Measurements from ENCODE around the gene PTGIR. TPM values are rescaled to one million over a fixed set of nuclear protein-coding genes. Genes with fewer than 3 reads are reported as not detected.
A peak's percentile ranks its signal among the peaks of the same experiment; 100 is the strongest.

Gene PTGIR
- polyA plus RNA-seq, 1 donor (not counting 4 experiments of a cell fraction or from before 2014, with no cell fraction given): not detected

- no peaks in the 10 kb centered on the region for H4K20me1 ChIP-seq (ENCODE audit: control insufficient read depth, extremely low read depth, insufficient read depth, low read length)
- H3K9me1 ChIP-seq (ENCODE audit: control insufficient read depth, extremely low read depth, insufficient read depth, low read length): no peaks in the 10 kb centered on the region
- H3K36me3 ChIP-seq (ENCODE audit: control insufficient read depth in 2 of 2, extremely low read depth in 1 of 2, insufficient read depth in 2 of 2, low read length in 2 of 2): no peaks in the 10 kb centered on the region
- no peak overlapping the region for H2AFZ ChIP-seq (ENCODE audit: control insufficient read depth, low read length)
- H3K4me3 ChIP-seq (ENCODE audit: control insufficient read depth in 2 of 3, extremely low read depth in 1 of 3, insufficient read depth in 2 of 3, low read depth in 1 of 3, low read length in 3 of 3): no peak overlapping the region
- no peaks in the 10 kb centered on the region for H3K9me3 ChIP-seq (ENCODE audit: control insufficient read depth, low read depth, low read length)
- no peak for TF ChIP-seq EZH2 (IDR thresholded peaks at IDR 0.05; ENCODE audit: low read length)
- TF ChIP-seq CTCF (optimal IDR thresholded peaks at IDR 0.05 in 1 of 3, IDR thresholded peaks at IDR 0.05 in 1 of 3, conservative IDR thresholded peaks at IDR 0.05 in 1 of 3; ENCODE audit: extremely low read depth in 1 of 3, insufficient read depth in 2 of 3, low read length in 3 of 3): no peak
- H3K9ac ChIP-seq (ENCODE audit: control insufficient read depth, extremely low read depth, insufficient read depth, low read length): no peak overlapping the region
- dilution Hi-C loops (cut with MboI; ENCODE audit: extremely low pct_ligation_motif_present, low sequenced_read_pairs): no loop called here
- peaks cover 24% of the 10 kb centered on the region for H3K4me1 ChIP-seq (ENCODE audit: control insufficient read depth, extremely low read depth, insufficient read depth, low read length)
- peaks cover 69% of the 10 kb centered on the region for H3K27me3 ChIP-seq (ENCODE audit: control insufficient read depth, extremely low read depth, insufficient read depth, low read length)
- no peaks in the 10 kb centered on the region for H3K79me2 ChIP-seq (ENCODE audit: control insufficient read depth, insufficient read depth, low read length)
- no peak overlapping the region for H3K4me2 ChIP-seq (ENCODE audit: control insufficient read depth, extremely low read depth, insufficient read depth, low read depth, low read length)
- DNase-seq (ENCODE audit: low read depth, low spot score) (no peak), FAIRE-seq (no peak)
- H3K27ac ChIP-seq (ENCODE audit: control insufficient read depth, insufficient read depth, low read length): no peak overlapping the region
Observed at GRCh38 chr19:46637224-46637623, 12.3 kb upstream of the PTGIR start.

DNA sequence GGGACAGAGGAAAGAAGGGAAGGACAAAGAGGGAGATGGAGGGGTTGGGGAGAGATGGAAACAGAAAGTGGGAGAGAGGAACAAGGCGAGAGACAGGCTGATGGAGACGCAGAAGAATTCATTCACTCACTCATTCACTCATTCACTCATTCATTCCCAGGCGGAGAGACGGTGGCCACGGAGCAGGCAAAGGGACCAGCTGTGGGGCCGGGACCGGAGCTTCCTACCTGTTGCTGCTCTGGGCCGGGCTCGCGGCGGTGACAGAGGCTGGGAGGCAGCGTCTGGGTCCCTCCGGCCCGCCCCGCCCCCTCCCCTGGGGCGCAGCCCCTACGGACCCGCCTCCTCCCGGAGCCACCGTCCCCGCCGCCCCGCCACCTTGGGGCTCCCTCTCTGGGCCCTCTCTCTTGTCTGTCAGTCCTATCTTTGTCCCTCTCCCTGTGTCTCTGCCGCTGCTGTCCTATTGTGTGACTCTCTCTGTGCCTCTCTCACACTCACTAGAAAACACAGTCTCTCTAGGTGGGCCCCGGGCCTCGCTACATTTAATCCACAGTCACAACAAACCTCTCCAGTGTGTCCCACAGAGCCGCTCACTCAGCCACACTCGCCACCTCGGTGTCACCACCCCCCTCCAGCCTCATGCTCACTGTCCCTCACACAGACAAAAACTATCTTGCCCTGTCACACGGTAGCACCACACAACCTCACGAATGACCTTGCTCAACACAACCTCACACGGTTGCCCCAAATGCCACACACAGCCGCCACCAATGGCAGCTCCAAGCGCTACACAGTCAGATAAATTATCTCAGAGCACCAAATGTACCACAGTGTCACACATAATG is 11.3 kb upstream of the PTGIR start, which contains the start of gene GNG8:
Gene GNG8, minus strand, starts transcription at position 283 of the 842 bp plus-strand sequence. CDS start 1,520 bp downstream, outside the sequence.
- FAIRE-seq (no peak), DNase-seq (ENCODE audit: low read depth, low spot score) (no peak)
- H4K20me1 ChIP-seq (ENCODE audit: control insufficient read depth, extremely low read depth, insufficient read depth, low read length): no peaks in the 10 kb centered on the region
- H3K79me2 ChIP-seq (ENCODE audit: control insufficient read depth, insufficient read depth, low read length): no peaks in the 10 kb centered on the region
- no peak for TF ChIP-seq CTCF (optimal IDR thresholded peaks at IDR 0.05 in 1 of 3, IDR thresholded peaks at IDR 0.05 in 1 of 3, conservative IDR thresholded peaks at IDR 0.05 in 1 of 3; ENCODE audit: extremely low read depth in 1 of 3, insufficient read depth in 2 of 3, low read length in 3 of 3)
- peak; percentile 50 for TF ChIP-seq EZH2 (IDR thresholded peaks at IDR 0.05; ENCODE audit: low read length)
- H3K9ac ChIP-seq (ENCODE audit: control insufficient read depth, extremely low read depth, insufficient read depth, low read length): no peak within 1 kb of the TSS
- H3K9me1 ChIP-seq (ENCODE audit: control insufficient read depth, extremely low read depth, insufficient read depth, low read length): no peaks in the 10 kb centered on the region
- H3K27ac ChIP-seq (ENCODE audit: control insufficient read depth, insufficient read depth, low read length): no peak within 1 kb of the TSS
- no peak within 1 kb of the TSS for H2AFZ ChIP-seq (ENCODE audit: control insufficient read depth, low read length)
- dilution Hi-C loops (cut with MboI; ENCODE audit: extremely low pct_ligation_motif_present, low sequenced_read_pairs): no loop called here
- no peak within 1 kb of the TSS for H3K4me2 ChIP-seq (ENCODE audit: control insufficient read depth, extremely low read depth, insufficient read depth, low read depth, low read length)
- no peaks in the 10 kb centered on the region for H3K9me3 ChIP-seq (ENCODE audit: control insufficient read depth, low read depth, low read length)
- peaks cover 29% of the 10 kb centered on the region for H3K4me1 ChIP-seq (ENCODE audit: control insufficient read depth, extremely low read depth, insufficient read depth, low read length)
- peaks cover 69% of the 10 kb centered on the region for H3K27me3 ChIP-seq (ENCODE audit: control insufficient read depth, extremely low read depth, insufficient read depth, low read length)
- H3K4me3 ChIP-seq (ENCODE audit: control insufficient read depth in 2 of 3, extremely low read depth in 1 of 3, insufficient read depth in 2 of 3, low read depth in 1 of 3, low read length in 3 of 3): no peak within 1 kb of the TSS
- no peaks in the 10 kb centered on the region for H3K36me3 ChIP-seq (ENCODE audit: control insufficient read depth in 2 of 2, extremely low read depth in 1 of 2, insufficient read depth in 2 of 2, low read length in 2 of 2)

Measured in keratinocyte (primary cell).